ENCODE measurements around the gene PDZRN4.

DNA sequence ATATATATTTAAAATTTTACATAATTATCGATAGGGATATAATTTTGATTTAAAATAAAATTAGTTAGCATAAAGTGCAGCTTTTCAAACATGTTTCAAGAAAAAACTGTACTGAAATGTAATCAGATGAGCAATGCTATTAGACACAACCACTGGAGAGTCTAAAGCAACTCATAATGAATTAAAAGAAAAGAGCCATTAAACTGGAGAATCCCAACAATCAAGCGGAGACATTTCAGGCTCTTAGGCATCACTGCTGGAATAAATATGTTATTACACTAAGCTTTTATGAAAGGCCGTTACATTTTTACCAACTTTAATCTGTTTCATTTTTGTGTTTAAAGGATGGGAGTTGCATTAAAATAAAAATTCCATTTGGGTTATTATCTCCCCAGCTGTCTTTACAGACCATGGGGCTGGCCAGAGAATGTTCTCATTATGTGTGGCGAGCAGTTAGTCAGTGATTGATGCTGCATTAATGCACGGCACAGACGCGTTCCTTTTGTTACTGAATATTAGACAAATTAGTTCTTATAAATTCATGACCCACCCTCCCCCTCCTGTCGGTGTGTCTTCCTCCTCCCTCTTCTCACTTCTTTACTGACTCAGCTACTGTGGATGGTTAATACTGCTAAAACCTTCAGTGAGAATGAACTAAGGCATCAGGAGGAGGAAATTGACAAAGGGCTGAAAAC is 156.8 kb downstream of the PDZRN4 start:
- TF ChIP-seq, protein P1, sequence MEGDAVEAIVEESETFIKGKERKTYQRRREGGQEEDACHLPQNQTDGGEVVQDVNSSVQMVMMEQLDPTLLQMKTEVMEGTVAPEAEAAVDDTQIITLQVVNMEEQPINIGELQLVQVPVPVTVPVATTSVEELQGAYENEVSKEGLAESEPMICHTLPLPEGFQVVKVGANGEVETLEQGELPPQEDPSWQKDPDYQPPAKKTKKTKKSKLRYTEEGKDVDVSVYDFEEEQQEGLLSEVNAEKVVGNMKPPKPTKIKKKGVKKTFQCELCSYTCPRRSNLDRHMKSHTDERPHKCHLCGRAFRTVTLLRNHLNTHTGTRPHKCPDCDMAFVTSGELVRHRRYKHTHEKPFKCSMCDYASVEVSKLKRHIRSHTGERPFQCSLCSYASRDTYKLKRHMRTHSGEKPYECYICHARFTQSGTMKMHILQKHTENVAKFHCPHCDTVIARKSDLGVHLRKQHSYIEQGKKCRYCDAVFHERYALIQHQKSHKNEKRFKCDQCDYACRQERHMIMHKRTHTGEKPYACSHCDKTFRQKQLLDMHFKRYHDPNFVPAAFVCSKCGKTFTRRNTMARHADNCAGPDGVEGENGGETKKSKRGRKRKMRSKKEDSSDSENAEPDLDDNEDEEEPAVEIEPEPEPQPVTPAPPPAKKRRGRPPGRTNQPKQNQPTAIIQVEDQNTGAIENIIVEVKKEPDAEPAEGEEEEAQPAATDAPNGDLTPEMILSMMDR (conservative IDR thresholded peaks at IDR 0.05; ENCODE audit: low read depth, low read length) = no peak
- TF ChIP-seq, protein P2, sequence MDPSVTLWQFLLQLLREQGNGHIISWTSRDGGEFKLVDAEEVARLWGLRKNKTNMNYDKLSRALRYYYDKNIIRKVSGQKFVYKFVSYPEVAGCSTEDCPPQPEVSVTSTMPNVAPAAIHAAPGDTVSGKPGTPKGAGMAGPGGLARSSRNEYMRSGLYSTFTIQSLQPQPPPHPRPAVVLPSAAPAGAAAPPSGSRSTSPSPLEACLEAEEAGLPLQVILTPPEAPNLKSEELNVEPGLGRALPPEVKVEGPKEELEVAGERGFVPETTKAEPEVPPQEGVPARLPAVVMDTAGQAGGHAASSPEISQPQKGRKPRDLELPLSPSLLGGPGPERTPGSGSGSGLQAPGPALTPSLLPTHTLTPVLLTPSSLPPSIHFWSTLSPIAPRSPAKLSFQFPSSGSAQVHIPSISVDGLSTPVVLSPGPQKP (IDR thresholded peaks at IDR 0.05; ENCODE audit: borderline replicate concordance, low read depth, low read length) = no peak
- TF ChIP-seq CHD1 (IDR thresholded peaks at IDR 0.05; ENCODE audit: low read depth, low read length) (no peak), POLR2A (IDR thresholded peaks at IDR 0.05; ENCODE audit: low read depth, low read length) (no peak), MXI1 (IDR thresholded peaks at IDR 0.05; ENCODE audit: borderline replicate concordance, low read depth, low read length) (no peak), MAZ (IDR thresholded peaks at IDR 0.05; ENCODE audit: borderline replicate concordance, low read depth, low read length) (no peak), RFX5 (IDR thresholded peaks at IDR 0.05; ENCODE audit: low read depth, low read length) (no peak)

All from IMR-90 (cell line).